OCI-LY3 (cell line): ENCODE data around the gene ACACB.

ENCODE experiments used
- EZH2phosphoT487 ChIP-seq: fragments of 200-600 bp; shearing (Covaris generic); IDR thresholded peaks from 2 replicates; pipeline ENCODE4 v1.6.1; 2018; ENCODE audit warnings: antibody characterized with exemption, mixed run types, low read depth
- TF ChIP-seq, protein P1 (sequence below): fragments of 200-600, 300-600 bp; sonication (generic); IDR thresholded peaks from 2 replicates; pipeline ENCODE4 v1.5.1; 2014; ENCODE audit warnings: antibody characterized with exemption, low read length, low read depth

DNA sequence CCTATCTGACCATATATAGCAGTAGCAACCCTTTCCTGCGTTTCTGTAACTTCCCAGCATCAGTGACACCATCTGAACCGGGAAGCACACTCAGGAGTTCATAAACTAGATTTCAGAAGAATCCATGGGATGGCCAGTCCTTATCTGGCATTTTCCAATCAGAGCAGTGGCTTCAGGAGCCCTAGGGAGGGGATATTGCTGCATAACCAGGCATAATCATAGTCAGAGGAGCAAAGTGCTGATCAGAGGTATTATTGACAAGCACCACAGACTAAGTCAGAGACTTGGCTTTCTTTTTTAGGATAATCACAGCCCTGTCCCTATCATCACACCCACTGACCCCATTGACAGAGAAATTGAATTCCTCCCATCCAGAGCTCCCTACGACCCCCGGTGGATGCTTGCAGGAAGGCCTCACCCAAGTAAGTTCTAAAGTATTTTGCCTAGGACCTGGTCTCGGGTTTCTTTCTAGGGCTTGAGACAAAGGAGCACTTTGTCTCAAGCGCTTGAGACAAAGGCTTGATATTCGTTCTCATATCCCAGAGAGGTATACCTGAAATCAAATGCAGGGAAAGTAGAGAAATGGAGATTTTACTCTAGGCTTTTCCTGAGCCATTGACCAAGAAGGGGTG is 137.6 kb downstream of the ACACB start:
- TF ChIP-seq, protein P1, sequence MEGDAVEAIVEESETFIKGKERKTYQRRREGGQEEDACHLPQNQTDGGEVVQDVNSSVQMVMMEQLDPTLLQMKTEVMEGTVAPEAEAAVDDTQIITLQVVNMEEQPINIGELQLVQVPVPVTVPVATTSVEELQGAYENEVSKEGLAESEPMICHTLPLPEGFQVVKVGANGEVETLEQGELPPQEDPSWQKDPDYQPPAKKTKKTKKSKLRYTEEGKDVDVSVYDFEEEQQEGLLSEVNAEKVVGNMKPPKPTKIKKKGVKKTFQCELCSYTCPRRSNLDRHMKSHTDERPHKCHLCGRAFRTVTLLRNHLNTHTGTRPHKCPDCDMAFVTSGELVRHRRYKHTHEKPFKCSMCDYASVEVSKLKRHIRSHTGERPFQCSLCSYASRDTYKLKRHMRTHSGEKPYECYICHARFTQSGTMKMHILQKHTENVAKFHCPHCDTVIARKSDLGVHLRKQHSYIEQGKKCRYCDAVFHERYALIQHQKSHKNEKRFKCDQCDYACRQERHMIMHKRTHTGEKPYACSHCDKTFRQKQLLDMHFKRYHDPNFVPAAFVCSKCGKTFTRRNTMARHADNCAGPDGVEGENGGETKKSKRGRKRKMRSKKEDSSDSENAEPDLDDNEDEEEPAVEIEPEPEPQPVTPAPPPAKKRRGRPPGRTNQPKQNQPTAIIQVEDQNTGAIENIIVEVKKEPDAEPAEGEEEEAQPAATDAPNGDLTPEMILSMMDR = no peak
- no peak for TF ChIP-seq EZH2phosphoT487
